Activated CD4-positive, CD25-positive, alpha-beta regulatory T cell (primary cell): Measurements from ENCODE around the gene AP1G2.

ENCODE experiments used
- DNase-seq, 4 experiments: peaks; one replicate each; lab custom pipeline; 2025; lab: John Stamatoyannopoulos, UW

AP1G2 gene

DNA sequence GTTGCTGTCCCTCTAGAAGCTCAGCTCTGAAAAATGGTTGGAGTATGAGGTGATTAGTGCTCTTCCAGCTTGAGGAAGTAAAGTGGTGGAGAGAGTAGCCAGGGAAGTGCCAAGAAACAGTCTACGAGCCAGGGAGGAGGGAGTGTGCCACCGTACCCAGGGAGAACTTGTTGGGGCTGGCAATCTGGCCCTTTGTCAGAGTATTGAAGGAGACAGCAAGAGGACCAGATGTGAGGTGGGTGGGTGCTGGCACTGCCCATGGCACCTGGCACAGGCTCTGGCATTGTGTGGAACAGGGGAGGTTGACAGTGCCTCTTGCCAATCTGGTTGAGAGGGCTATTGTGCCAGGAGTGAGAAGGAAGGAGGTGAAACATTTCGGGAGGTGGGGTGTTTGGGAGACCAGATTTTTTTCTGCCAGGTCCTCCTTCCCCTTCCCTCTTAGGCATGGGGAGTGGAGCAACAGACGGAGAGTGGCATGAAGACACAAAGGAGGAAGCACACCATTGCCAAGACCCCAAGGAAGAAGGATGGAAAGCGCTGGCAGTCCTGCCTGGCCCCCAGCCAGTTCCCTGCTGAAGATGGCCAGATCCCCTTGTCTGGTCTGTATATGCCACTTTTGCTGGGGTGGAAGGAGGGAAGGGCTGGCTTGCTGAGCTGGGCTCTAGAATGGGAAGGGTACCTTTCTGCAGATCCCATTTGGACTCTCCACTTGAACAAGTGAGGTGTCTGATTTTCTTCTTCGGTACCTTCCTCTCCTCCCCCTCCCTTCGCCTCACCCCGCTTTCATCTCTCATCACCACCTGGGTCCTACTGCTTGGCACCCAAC is 53.6 kb downstream of the AP1G2 start:
- DNase-seq: no peak

DNA sequence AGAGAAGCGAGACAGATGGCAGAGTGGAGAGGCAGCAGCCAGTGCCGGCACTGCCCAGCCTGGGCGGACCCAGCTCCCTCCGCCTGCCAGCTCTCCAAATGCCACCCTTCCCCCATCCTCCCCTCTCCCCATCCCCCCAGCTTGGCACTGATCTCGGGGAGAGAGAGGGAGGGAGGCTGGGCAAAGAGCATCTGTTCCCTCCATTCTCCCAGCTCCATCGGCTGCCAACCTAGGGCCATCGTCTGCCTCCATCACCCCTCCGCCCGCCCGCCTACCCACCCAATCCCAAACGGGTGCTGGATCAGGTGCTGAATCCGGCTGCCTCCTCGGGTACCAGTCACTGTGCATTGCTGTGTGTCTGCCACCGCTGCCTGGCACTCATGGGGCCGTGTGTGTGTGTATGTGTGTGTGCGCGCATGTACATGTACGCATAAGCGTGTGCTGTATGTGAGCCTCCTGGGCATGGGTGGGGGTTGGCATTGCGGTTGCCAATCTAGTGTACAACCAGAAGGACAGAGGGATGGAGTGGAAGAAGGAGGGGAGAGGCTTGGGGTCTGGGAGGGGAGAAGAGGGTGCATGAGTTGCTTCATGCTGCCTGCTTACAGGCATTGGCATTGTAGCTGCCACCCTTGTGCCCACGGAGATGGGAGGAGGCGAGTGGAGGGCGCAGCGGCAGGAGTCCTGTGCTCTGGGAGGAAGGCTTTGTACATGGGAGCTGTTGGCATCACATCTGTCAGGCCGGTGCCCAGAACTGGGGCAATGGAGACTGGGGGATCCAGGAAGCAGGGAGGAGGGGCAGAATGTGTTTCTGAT is 54.4 kb downstream of the AP1G2 start:
- DNase-seq: no peak

DNA sequence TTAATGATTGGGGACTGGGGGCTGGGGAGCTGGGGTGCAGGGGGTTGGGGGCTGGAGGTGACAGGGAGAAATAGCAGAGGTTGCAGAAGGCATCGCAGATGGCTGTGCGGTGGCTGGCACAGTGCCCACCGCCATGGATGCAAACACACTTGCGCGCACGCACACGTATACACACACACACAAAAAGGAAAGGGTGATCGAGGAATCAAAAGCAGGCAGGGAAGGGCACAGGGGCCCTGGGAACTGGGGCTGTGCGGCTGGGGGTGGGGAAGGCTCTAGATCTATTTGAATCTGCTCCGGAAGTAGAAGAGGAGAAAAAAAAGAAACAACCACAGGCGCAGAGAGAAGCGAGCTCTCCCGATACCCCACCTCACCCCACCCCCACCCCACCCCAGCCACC is 55.4 kb downstream of the AP1G2 start:
- DNase-seq: no peak
